ENCODE results near the gene TFE3. TPM values are rescaled to one million over a fixed set of nuclear protein-coding genes. Genes with fewer than 3 reads are reported as not detected.
A peak's percentile ranks its signal among the peaks of the same experiment; 100 is the strongest.

TFE3 gene
- total and polyA plus RNA-seq, 5 experiments from 2014 or later = 2.6 to 34.4 (median 4.4) TPM

- Mint-ChIP-seq H3K27ac (peak overlapping the region in 6 of 10 donors; percentile 26 to 60 (median 52)), H3K36me3 (peaks cover 0 to 13% (median 0%) of the 10 kb centered on the region in 3 donors), H3K9me3 (no peaks in the 10 kb centered on the region), H3K4me3 (peak overlapping the region in 2 of 10 donors; percentile 11 to 20), H3K4me1 (peaks cover 9 to 23% (median 18%) of the 10 kb centered on the region in 4 donors), H3K27me3 (no peaks in the 10 kb centered on the region)
- no peak for DNase-seq
- ATAC-seq = no peak
- POLR2A ChIA-PET = interaction anchor here (0.5 kb wide), 1 partner anchor 9 kb away, joined by 4 read pairs; no protein-coding TSS in a partner anchor
These were observed 27.8 kb upstream of the TFE3 start for GRCh38 chrX:49070988-49071387.

GRCh38 chrX:49069038-49069437 lies 25.9 kb upstream of the TFE3 start:
- no peaks in the 10 kb centered on the region for H3K27me3 Mint-ChIP-seq

GRCh38 chrX:49067285-49068120 lies 24.3 kb upstream of the TFE3 start:
- Mint-ChIP-seq H3K4me1 (peaks cover 0 to 8% (median 4%) of the 10 kb centered on the region in 4 donors), H3K27ac (peak overlapping the region in 1 of 10 donors; percentile 65), H3K4me3 (no peak overlapping the region), H3K27me3 (no peaks in the 10 kb centered on the region), H3K9me3 (peaks cover 0 to 2% (median 0%) of the 10 kb centered on the region in 9 donors), H3K36me3 (peaks cover 0 to 13% (median 0%) of the 10 kb centered on the region in 3 donors)
- DNase-seq = no peak
- no peak for ATAC-seq
- POLR2A ChIA-PET = no interaction called here

More at GRCh38 chrX:49069038-49069437, 25.9 kb upstream of the TFE3 start:
- H3K4me1 Mint-ChIP-seq = peaks cover 9 to 20% (median 15%) of the 10 kb centered on the region in 4 donors
- DNase-seq = no peak
- POLR2A ChIA-PET = interaction anchor here (1.0 kb wide), 1 partner anchor 9 kb away, joined by 3 read pairs; no protein-coding TSS in a partner anchor
- peaks cover 0 to 10% (median 0%) of the 10 kb centered on the region in 3 donors for H3K36me3 Mint-ChIP-seq
- ATAC-seq = no peak
- H3K9me3 Mint-ChIP-seq = peaks cover 0 to 2% (median 0%) of the 10 kb centered on the region in 9 donors
- peak overlapping the region in 3 of 10 donors; percentile 22 to 63 (median 59) for H3K27ac Mint-ChIP-seq
- no peak overlapping the region for H3K4me3 Mint-ChIP-seq

- Mint-ChIP-seq H3K27me3 (no peaks in the 10 kb centered on the region), H3K9me3 (peaks cover 0 to 2% (median 0%) of the 10 kb centered on the region in 9 donors), H3K27ac (no peak overlapping the region), H3K36me3 (peaks cover 0 to 17% (median 0%) of the 10 kb centered on the region in 3 donors), H3K4me3 (no peak overlapping the region), H3K4me1 (peaks cover 0 to 5% (median 1%) of the 10 kb centered on the region in 4 donors)
- POLR2A ChIA-PET = no interaction called here
- no peak for DNase-seq
- no peak for ATAC-seq
These were observed 23.5 kb upstream of the TFE3 start for GRCh38 chrX:49066690-49067089.

- no peaks in the 10 kb centered on the region for H3K27me3 Mint-ChIP-seq
- H3K9me3 Mint-ChIP-seq = peaks cover 0 to 2% (median 0%) of the 10 kb centered on the region in 9 donors
- no peak for ATAC-seq
- peak overlapping the region in 2 of 10 donors; percentile 31 to 59 for H3K27ac Mint-ChIP-seq
- POLR2A ChIA-PET = interaction anchor here (1.0 kb wide), 1 partner anchor 20 kb away, joined by 3 read pairs; no protein-coding TSS in a partner anchor
- H3K4me3 Mint-ChIP-seq = no peak overlapping the region
- no peak for DNase-seq
- peaks cover 0 to 15% (median 0%) of the 10 kb centered on the region in 3 donors for H3K36me3 Mint-ChIP-seq
- H3K4me1 Mint-ChIP-seq = peaks cover 0 to 5% (median 1%) of the 10 kb centered on the region in 4 donors
These were observed 23.1 kb upstream of the TFE3 start for GRCh38 chrX:49066278-49066677.

GRCh38 chrX:49064735-49065134 lies 21.6 kb upstream of the TFE3 start:
- H3K27ac Mint-ChIP-seq = no peak overlapping the region
- H3K36me3 Mint-ChIP-seq = peaks cover 0 to 15% (median 0%) of the 10 kb centered on the region in 3 donors
- H3K4me3 Mint-ChIP-seq = no peak overlapping the region
- no peak for ATAC-seq
- POLR2A ChIA-PET = no interaction called here
- peaks cover 0 to 2% (median 0%) of the 10 kb centered on the region in 9 donors for H3K9me3 Mint-ChIP-seq
- no peaks in the 10 kb centered on the region for H3K27me3 Mint-ChIP-seq
- no peak for DNase-seq
- H3K4me1 Mint-ChIP-seq = no peaks in the 10 kb centered on the region

- peaks cover 0 to 2% (median 0%) of the 10 kb centered on the region in 9 donors for H3K9me3 Mint-ChIP-seq
- POLR2A ChIA-PET = interaction anchor here (1.1 kb wide), 1 partner anchor 106 kb away, joined by 3 read pairs; no protein-coding TSS in a partner anchor
- H3K27ac Mint-ChIP-seq = no peak overlapping the region
- no peak overlapping the region for H3K4me3 Mint-ChIP-seq
- DNase-seq = no peak
- ATAC-seq = no peak
- no peaks in the 10 kb centered on the region for H3K4me1 Mint-ChIP-seq
- no peaks in the 10 kb centered on the region for H3K27me3 Mint-ChIP-seq
- peaks cover 0 to 15% (median 0%) of the 10 kb centered on the region in 3 donors for H3K36me3 Mint-ChIP-seq
These were observed 21.1 kb upstream of the TFE3 start for GRCh38 chrX:49064303-49064702.

GRCh38 chrX:49063715-49064114 lies 20.6 kb upstream of the TFE3 start:
- no peak overlapping the region for H3K27ac Mint-ChIP-seq
- peaks cover 0 to 13% (median 0%) of the 10 kb centered on the region in 3 donors for H3K36me3 Mint-ChIP-seq
- H3K27me3 Mint-ChIP-seq = no peaks in the 10 kb centered on the region
- no peaks in the 10 kb centered on the region for H3K4me1 Mint-ChIP-seq
- ATAC-seq (no peak), DNase-seq (no peak)
- H3K9me3 Mint-ChIP-seq = peaks cover 0 to 2% (median 0%) of the 10 kb centered on the region in 9 donors
- H3K4me3 Mint-ChIP-seq = no peak overlapping the region
- POLR2A ChIA-PET = interaction anchor here (1.1 kb wide), 1 partner anchor 105 kb away, joined by 3 read pairs; no protein-coding TSS in a partner anchor

- H3K4me1 Mint-ChIP-seq = peaks cover 0 to 7% (median 0%) of the 10 kb centered on the region in 4 donors
- no peak overlapping the region for H3K4me3 Mint-ChIP-seq
- H3K36me3 Mint-ChIP-seq = peaks cover 0 to 13% (median 0%) of the 10 kb centered on the region in 3 donors
- ATAC-seq (no peak), DNase-seq (no peak)
- H3K27me3 Mint-ChIP-seq = no peaks in the 10 kb centered on the region
- peak overlapping the region in 2 of 10 donors; percentile 33 to 71 for H3K27ac Mint-ChIP-seq
- peaks cover 0 to 2% (median 0%) of the 10 kb centered on the region in 9 donors for H3K9me3 Mint-ChIP-seq
- POLR2A ChIA-PET = no interaction called here
These were observed 18.8 kb upstream of the TFE3 start for GRCh38 chrX:49061916-49062315.

- Mint-ChIP-seq H3K4me3 (no peak overlapping the region), H3K4me1 (peaks cover 0 to 11% (median 0%) of the 10 kb centered on the region in 4 donors), H3K27me3 (no peaks in the 10 kb centered on the region), H3K9me3 (peaks cover 0 to 2% (median 0%) of the 10 kb centered on the region in 9 donors), H3K27ac (peak overlapping the region in 2 of 10 donors; percentile 37 to 71), H3K36me3 (peaks cover 0 to 13% (median 0%) of the 10 kb centered on the region in 3 donors)
- DNase-seq (no peak), ATAC-seq (no peak)
- POLR2A ChIA-PET = no interaction called here
These were observed 18.3 kb upstream of the TFE3 start for GRCh38 chrX:49061490-49061889.

- POLR2A ChIA-PET = no interaction called here
- ATAC-seq = no peak
- Mint-ChIP-seq H3K4me1 (peaks cover 0 to 13% (median 1%) of the 10 kb centered on the region in 4 donors), H3K36me3 (peaks cover 0 to 10% (median 0%) of the 10 kb centered on the region in 3 donors), H3K27ac (peak overlapping the region in 1 of 10 donors; percentile 41), H3K4me3 (no peak overlapping the region), H3K9me3 (peaks cover 0 to 2% (median 0%) of the 10 kb centered on the region in 9 donors), H3K27me3 (no peaks in the 10 kb centered on the region)
- DNase-seq = no peak
These were observed 17.8 kb upstream of the TFE3 start for GRCh38 chrX:49060914-49061313.

GRCh38 chrX:49059681-49060085 lies 16.5 kb upstream of the TFE3 start:
- Mint-ChIP-seq H3K4me3 (no peak overlapping the region), H3K27me3 (no peaks in the 10 kb centered on the region), H3K27ac (peak overlapping the region in 3 of 10 donors; percentile 47 to 73 (median 58)), H3K36me3 (peaks cover 0 to 10% (median 0%) of the 10 kb centered on the region in 3 donors), H3K9me3 (no peaks in the 10 kb centered on the region), H3K4me1 (peaks cover 8 to 25% (median 11%) of the 10 kb centered on the region in 4 donors)
- DNase-seq (no peak), ATAC-seq (no peak)
- POLR2A ChIA-PET = no interaction called here
